IPS-11a (cell line): ENCODE results near the gene HOXB1.

Source experiments
- H3K4me3 ChIP-seq: one replicate; pipeline ENCODE4 v1.5.1; 2013; ENCODE audit warnings: low read depth, low read length, control low read depth

HOXB1 gene

GRCh38 chr17:48530887-48531272 is at the start of gene HOXB1:
Gene HOXB1, minus strand, starts transcription at chr17:48531011. Its CDS starts 107 bp downstream, at chr17:48530904.
- no peak within 1 kb of the TSS for H3K4me3 ChIP-seq

GRCh38 chr17:48579760-48580554 is 49.1 kb upstream of the HOXB1 start:
- H3K4me3 ChIP-seq = no peak overlapping the region

- no peak overlapping the region for H3K4me3 ChIP-seq
These were observed 48.6 kb upstream of the HOXB1 start for GRCh38 chr17:48579471-48579759.

- H3K4me3 ChIP-seq = no peak overlapping the region
These were observed 48.0 kb upstream of the HOXB1 start for GRCh38 chr17:48578616-48579470.

- H3K4me3 ChIP-seq = no peak within 1 kb of the TSS
These were observed 47.3 kb upstream of the HOXB1 start, which contains the start of gene HOXB4 for GRCh38 chr17:48577946-48578615. Gene HOXB4, minus strand, starts transcription at chr17:48578350. Its CDS starts 31 bp downstream, at chr17:48578319.

- no peak overlapping the region for H3K4me3 ChIP-seq
These were observed 46.6 kb upstream of the HOXB1 start for GRCh38 chr17:48577330-48577945.

GRCh38 chr17:48576479-48577309 is 45.9 kb upstream of the HOXB1 start:
- no peak overlapping the region for H3K4me3 ChIP-seq

GRCh38 chr17:48575673-48576478 is 45.1 kb upstream of the HOXB1 start:
- no peak overlapping the region for H3K4me3 ChIP-seq

GRCh38 chr17:48575066-48575582 is 44.3 kb upstream of the HOXB1 start:
- H3K4me3 ChIP-seq = no peak overlapping the region

- H3K4me3 ChIP-seq = no peak overlapping the region
These were observed 43.8 kb upstream of the HOXB1 start for GRCh38 chr17:48574505-48575065.

- no peak overlapping the region for H3K4me3 ChIP-seq
These were observed 41.1 kb upstream of the HOXB1 start for GRCh38 chr17:48571826-48572417.

GRCh38 chr17:48571024-48571818 is 40.4 kb upstream of the HOXB1 start:
- no peak overlapping the region for H3K4me3 ChIP-seq

GRCh38 chr17:48570325-48571023 is 39.7 kb upstream of the HOXB1 start:
- H3K4me3 ChIP-seq = no peak overlapping the region

GRCh38 chr17:48569674-48570324 is 39.0 kb upstream of the HOXB1 start:
- no peak overlapping the region for H3K4me3 ChIP-seq

GRCh38 chr17:48569240-48569582 is 38.4 kb upstream of the HOXB1 start:
- no peak overlapping the region for H3K4me3 ChIP-seq

GRCh38 chr17:48568499-48569239 is 37.9 kb upstream of the HOXB1 start:
- no peak overlapping the region for H3K4me3 ChIP-seq
